ENCODE data around the gene FOXJ1. TPM values are rescaled to one million over a fixed set of nuclear protein-coding genes. Genes with fewer than 3 reads are reported as not detected.

Gene FOXJ1
- total and polyA plus RNA-seq, 2 of the 8 experiments (the other 6 are each of a cell fraction or from before 2014, with no cell fraction given), result 4.7 to 5.4 TPM

DNA sequence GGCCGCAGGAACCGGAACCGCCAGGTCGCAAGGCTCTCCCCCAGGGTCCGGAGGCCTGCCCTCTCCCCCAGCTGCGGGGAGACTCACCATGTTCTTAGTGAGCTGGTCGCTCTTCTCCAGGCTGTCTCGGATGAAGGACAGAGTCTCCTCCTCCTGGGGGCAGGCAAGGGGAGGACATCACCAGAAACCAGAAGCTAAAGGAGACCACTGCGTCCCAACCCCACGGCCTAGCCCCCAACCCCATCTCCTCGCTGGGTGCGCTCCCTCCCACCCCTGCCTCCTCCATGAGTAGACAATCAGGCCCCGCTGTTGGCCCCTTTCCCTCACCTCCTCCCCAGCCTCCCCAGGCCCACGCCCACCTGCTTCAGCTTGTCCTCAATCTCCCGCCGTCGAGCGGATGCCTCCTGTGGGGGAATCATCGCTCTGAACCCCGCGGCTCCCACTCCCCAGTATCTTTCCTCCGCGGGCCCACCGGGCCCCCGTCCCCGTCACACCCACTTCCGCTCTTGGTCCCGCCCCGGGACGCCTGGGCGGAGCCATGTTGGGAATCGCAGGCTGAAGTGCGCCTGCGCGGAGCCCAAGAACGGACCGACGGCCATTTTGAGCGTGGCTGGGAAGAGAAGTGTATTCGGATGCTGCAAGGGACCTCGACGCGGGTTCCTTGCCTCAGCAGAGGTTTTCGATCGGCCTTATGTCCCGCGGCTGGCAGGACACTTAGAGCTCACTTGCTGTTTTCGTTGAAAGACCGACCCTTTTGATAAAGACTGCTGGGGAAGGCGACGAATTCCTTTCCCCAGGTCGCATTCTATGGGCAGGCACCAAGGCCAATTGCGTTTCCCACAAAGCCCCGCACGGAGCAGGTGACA lies 37.5 kb downstream of the FOXJ1 start, which contains the start of gene EXOC7:
EXOC7 (minus strand) TSS at position 514 of the 866 bp plus-strand sequence; CDS start at position 419, 95 bp downstream.
- H3K4me1 ChIP-seq (replicated peaks in 1 of 4; ENCODE audit: control insufficient read depth in 3 of 4, insufficient read depth in 4 of 4, low read length in 3 of 4), result peaks cover 6 to 16% (median 9%) of the 10 kb centered on the region in 4 experiments; a peak in 6 of 7 replicates
- no peak within 1 kb of the TSS for H3K23ac ChIP-seq (ENCODE audit: insufficient read length)
- H2BK20ac ChIP-seq (ENCODE audit: low read length), result no peak within 1 kb of the TSS
- H3K56ac ChIP-seq (replicated peaks; ENCODE audit: insufficient read length, low read depth, low read length), result peak within 1 kb of the TSS; percentile 3
- H2BK5ac ChIP-seq (ENCODE audit: low read depth, low read length), result peak within 1 kb of the TSS; percentile 86
- H3K9me3 ChIP-seq (ENCODE audit: insufficient read depth in 2 of 2, low read depth in 1 of 2, low read length in 1 of 2), result no peaks in the 10 kb centered on the region
- peak within 1 kb of the TSS; percentile 96 for H4K8ac ChIP-seq (ENCODE audit: extremely low read depth, insufficient read depth, low read length)
- peak within 1 kb of the TSS; percentile 85; the same call in 1 of the 2 replicates for H2BK15ac ChIP-seq (ENCODE audit: low read length)
- H4K20me1 ChIP-seq (replicated peaks in 1 of 2; ENCODE audit: control insufficient read depth in 1 of 2, insufficient read depth in 2 of 2, low read length in 2 of 2), result no peaks in the 10 kb centered on the region
- H3K27me3 ChIP-seq (replicated peaks in 1 of 4; ENCODE audit: control insufficient read depth in 3 of 4, extremely low read depth in 1 of 4, insufficient read depth in 3 of 4, low read length in 3 of 4), result no peaks in the 10 kb centered on the region
- peak within 1 kb of the TSS; percentile 63; the same call in 1 of the 2 replicates for H2AFZ ChIP-seq (ENCODE audit: low read length)
- ChIA-PET CTCF (ENCODE audit: partially characterized antibody) (interaction anchor here (0.8 to 41.5 kb wide), 19 partner anchors 10 to 326 kb away, joined by 3 to 778 read pairs (median 4); partner anchors contain the start of genes FOXJ1 and GALR2), POLR2A (ENCODE audit: partially characterized antibody) (interaction anchor here (0.7 to 4.6 kb wide), 22 partner anchors 7 to 209 kb away, joined by 3 to 23 read pairs (median 4); partner anchors contain the start of genes CDK3, GALR2, MRPL38 and SRP68)
- peak within 1 kb of the TSS; percentile 53 to 81 (median 73) for H3K4me3 ChIP-seq (ENCODE audit: extremely low read depth in 1 of 4, insufficient read depth in 2 of 4, low read depth in 3 of 4, low read length in 4 of 4)
- peak within 1 kb of the TSS; percentile 99 for H3K18ac ChIP-seq (ENCODE audit: extremely low read depth, low read length)
- peak within 1 kb of the TSS; percentile 75 for H4K5ac ChIP-seq (ENCODE audit: insufficient read length, low read depth, low read length)
- DNase-seq (ENCODE audit: low read depth in 1 of 2, low spot score in 2 of 2) (peak; percentile 73 to 98), FAIRE-seq (no peak)
- H2AK5ac ChIP-seq (ENCODE audit: low read depth, low read length), result peak within 1 kb of the TSS; percentile 3; the same call in 1 of the 2 replicates
- H3K79me1 ChIP-seq (ENCODE audit: low read depth, low read length), result peaks cover 8% of the 10 kb centered on the region
- H3K14ac ChIP-seq (ENCODE audit: insufficient read length), result no peak within 1 kb of the TSS
- peak within 1 kb of the TSS; percentile 78 to 97 for H3K4me2 ChIP-seq (ENCODE audit: insufficient read depth in 1 of 2, low read depth in 2 of 2, low read length in 2 of 2)
- H3K27ac ChIP-seq (ENCODE audit: low read depth, low read length), result peak within 1 kb of the TSS; percentile 78
- H3K23me2 ChIP-seq (ENCODE audit: low read depth, low read length), result peaks cover 9% of the 10 kb centered on the region; the same call in 1 of the 2 replicates
- peaks cover 8 to 28% (median 12%) of the 10 kb centered on the region in 4 experiments for H3K36me3 ChIP-seq (ENCODE audit: control insufficient read depth in 2 of 4, insufficient read depth in 4 of 4, low read length in 3 of 4)
- H4K91ac ChIP-seq (replicated peaks; ENCODE audit: insufficient read length, low read length), result peak within 1 kb of the TSS; percentile 32
- H3K4ac ChIP-seq (replicated peaks; ENCODE audit: insufficient read length, low read depth, low read length), result peak within 1 kb of the TSS; percentile 97
- H3K9ac ChIP-seq (replicated peaks in 1 of 4; ENCODE audit: extremely low read depth in 1 of 4, low read depth in 3 of 4, low read length in 3 of 4), result peak within 1 kb of the TSS; percentile 38 to 85 (median 71)
- 0 out of 2 replicates have a peak within 1 kb of the TSS, but pooled peaks have one; percentile 87 for H2BK12ac ChIP-seq (ENCODE audit: low read depth, low read length)
- WGBS, 2 experiments (ENCODE audit: extremely low coverage in 1 of 2, insufficient coverage in 1 of 2, insufficient read length in 1 of 2, insufficient replicate concordance in 2 of 2, low coverage in 1 of 2, low lambda C conversion rate in 2 of 2, missing lambda C conversion rate in 1 of 2), result 11% methylated on average over 44 of the region's 55 CpGs; no CpG with 5 or more reads in 1 of the 2 experiments
- no peak within 1 kb of the TSS for H2BK120ac ChIP-seq (replicated peaks; ENCODE audit: low read depth, low read length)
- peaks cover 5 to 8% of the 10 kb centered on the region in 2 experiments; a peak in 3 of 4 replicates for H3K79me2 ChIP-seq (ENCODE audit: control insufficient read depth in 1 of 2, insufficient read depth in 2 of 2, low read length in 2 of 2)
- TF ChIP-seq BCL11A (IDR thresholded peaks at IDR 0.05; ENCODE audit: low read depth in 2 of 2, low read length in 2 of 2) (no peak), CBX5 (IDR thresholded peaks at IDR 0.05; ENCODE audit: low read depth, low read length) (no peak), MAX (IDR thresholded peaks at IDR 0.05) (peak; percentile 46; the same call in 1 of the 2 replicates), YY1 (IDR thresholded peaks at IDR 0.05; ENCODE audit: low read depth, low read length) (peak; percentile 98), SIN3A (conservative IDR thresholded peaks at IDR 0.05 in 1 of 2, IDR thresholded peaks at IDR 0.05 in 1 of 2; ENCODE audit: low read depth in 1 of 2, low read length in 2 of 2) (peak in 1 of 2 experiments; percentile 6; a peak in 1 of 4 replicates), CBX8 (IDR thresholded peaks at IDR 0.05; ENCODE audit: borderline replicate concordance, low read depth, low read length) (no peak), RBBP5 (IDR thresholded peaks at IDR 0.05; ENCODE audit: borderline replicate concordance, low read depth, low read length) (0 out of 2 replicates have a peak, but pooled peaks have one; percentile 49), EZH2 (IDR thresholded peaks at IDR 0.05; ENCODE audit: low read depth, low read length, severe bottlenecking) (no peak), GABPA (IDR thresholded peaks at IDR 0.05; ENCODE audit: borderline replicate concordance, insufficient read depth, low read length) (no peak)

Measured in H1 (cell line).